ENCODE results near the gene DENND1A.

Gene DENND1A

GRCh38 chr9:123358181-123358905, 571.6 kb downstream of the DENND1A start:
- no peak for DNase-seq (ENCODE audit: low read depth in 2 of 2)

GRCh38 chr9:123357743-123358059, 572.2 kb downstream of the DENND1A start:
- no peak for DNase-seq (ENCODE audit: low read depth in 2 of 2)

GRCh38 chr9:123356851-123357742, 572.8 kb downstream of the DENND1A start:
- no peak for DNase-seq (ENCODE audit: low read depth in 2 of 2)

GRCh38 chr9:123355761-123356431, 574.0 kb downstream of the DENND1A start, which contains the start of gene CRB2:
Gene CRB2 (plus strand): TSS chr9:123356197. CDS start chr9:123356261, 64 bp downstream.
- DNase-seq (ENCODE audit: low read depth in 2 of 2) = no peak

- DNase-seq (ENCODE audit: low read depth in 2 of 2) = no peak
These were observed 575.0 kb downstream of the DENND1A start for GRCh38 chr9:123354806-123355508.

- DNase-seq (ENCODE audit: low read depth in 2 of 2) = peak in 1 of 2 donors; percentile 30
These were observed 575.8 kb downstream of the DENND1A start for GRCh38 chr9:123353984-123354591.

GRCh38 chr9:123353041-123353440, 576.9 kb downstream of the DENND1A start:
- no peak for DNase-seq (ENCODE audit: low read depth in 2 of 2)

GRCh38 chr9:123350590-123351310, 579.2 kb downstream of the DENND1A start:
- no peak for DNase-seq (ENCODE audit: low read depth in 2 of 2)

- peak; percentile 42 to 56 for DNase-seq (ENCODE audit: low read depth in 2 of 2)
These were observed 580.0 kb downstream of the DENND1A start for GRCh38 chr9:123349691-123350480.

- DNase-seq (ENCODE audit: low read depth in 2 of 2) = no peak
These were observed 580.9 kb downstream of the DENND1A start for GRCh38 chr9:123349033-123349432.

- no peak for DNase-seq (ENCODE audit: low read depth in 2 of 2)
These were observed 581.5 kb downstream of the DENND1A start for GRCh38 chr9:123348317-123348992.

GRCh38 chr9:123347289-123348060, 582.5 kb downstream of the DENND1A start:
- no peak for DNase-seq (ENCODE audit: low read depth in 2 of 2)

- no peak for DNase-seq (ENCODE audit: low read depth in 2 of 2)
These were observed 583.1 kb downstream of the DENND1A start for GRCh38 chr9:123346826-123347225.

GRCh38 chr9:123346026-123346425, 583.9 kb downstream of the DENND1A start:
- no peak for DNase-seq (ENCODE audit: low read depth in 2 of 2)

GRCh38 chr9:123345567-123345955, 584.4 kb downstream of the DENND1A start:
- DNase-seq (ENCODE audit: low read depth in 2 of 2) = no peak

GRCh38 chr9:123344192-123344949, 585.6 kb downstream of the DENND1A start:
- DNase-seq (ENCODE audit: low read depth in 2 of 2) = no peak

- no peak for DNase-seq (ENCODE audit: low read depth in 2 of 2)
These were observed 586.3 kb downstream of the DENND1A start for GRCh38 chr9:123343443-123344191.
